ENCODE measurements around the gene SNED1.
A peak's percentile ranks its signal among the peaks of the same experiment; 100 is the strongest.

The SNED1 gene

DNA sequence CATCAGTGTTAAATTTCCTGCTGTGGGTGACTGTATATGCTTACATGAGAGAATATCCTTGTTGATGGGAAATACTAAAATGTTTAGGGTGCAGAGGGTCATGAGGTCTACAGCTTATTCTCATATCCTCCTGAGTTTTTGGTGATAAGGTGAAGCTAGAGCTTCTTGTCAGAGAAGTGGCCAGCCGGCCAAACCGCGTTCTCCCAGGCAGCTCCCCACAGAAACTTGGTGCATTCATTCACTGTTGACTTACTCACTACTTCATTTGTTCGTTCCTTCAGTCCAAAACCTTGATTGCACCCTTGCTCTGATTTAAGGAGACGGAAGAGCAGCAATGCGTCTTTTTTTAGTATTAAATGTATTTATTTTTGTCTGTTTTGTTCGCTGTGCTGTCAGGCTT, 8.7 kb downstream of the SNED1 start:
- no peak for DNase-seq

DNA sequence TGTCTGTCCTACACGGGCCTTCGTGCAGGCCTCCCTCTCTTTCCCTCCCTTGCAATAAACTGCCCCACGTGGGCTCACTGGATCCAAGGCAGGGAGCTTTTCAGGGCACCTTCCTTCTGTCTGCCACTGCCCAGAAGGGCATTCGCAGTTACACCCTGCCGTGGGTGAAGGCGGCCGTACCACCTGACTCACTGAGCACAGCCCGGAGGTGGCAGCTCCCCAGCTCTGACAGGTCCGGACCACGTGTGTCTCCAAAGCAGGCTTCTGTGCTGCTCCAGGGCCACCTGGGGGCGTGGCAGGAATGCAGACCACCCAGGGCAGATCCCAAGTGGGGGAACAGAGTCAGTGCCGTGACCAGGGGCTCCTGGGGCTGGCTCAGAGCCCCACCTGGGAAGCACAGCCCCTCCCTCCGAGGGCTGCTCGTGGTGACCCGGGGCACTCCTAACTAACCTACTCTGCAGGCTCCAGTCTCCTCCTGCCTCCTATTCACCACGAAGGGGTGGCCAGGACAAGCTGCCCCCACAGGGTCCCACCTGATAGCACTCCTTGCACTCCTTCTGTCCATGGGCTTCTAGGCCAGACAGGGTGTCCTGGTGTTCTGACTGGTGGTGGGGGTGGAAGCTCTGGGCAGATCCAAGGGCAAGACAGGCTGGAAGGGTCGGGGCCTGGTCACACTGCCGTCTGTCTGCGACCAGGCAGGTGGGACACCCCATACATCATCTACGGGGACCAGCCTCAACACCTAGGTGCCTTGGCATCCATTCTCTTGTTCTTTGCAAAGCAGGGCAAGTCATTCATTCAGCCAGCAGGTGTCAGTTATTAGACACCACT, 9.7 kb downstream of the SNED1 start:
- no peak for DNase-seq

DNA sequence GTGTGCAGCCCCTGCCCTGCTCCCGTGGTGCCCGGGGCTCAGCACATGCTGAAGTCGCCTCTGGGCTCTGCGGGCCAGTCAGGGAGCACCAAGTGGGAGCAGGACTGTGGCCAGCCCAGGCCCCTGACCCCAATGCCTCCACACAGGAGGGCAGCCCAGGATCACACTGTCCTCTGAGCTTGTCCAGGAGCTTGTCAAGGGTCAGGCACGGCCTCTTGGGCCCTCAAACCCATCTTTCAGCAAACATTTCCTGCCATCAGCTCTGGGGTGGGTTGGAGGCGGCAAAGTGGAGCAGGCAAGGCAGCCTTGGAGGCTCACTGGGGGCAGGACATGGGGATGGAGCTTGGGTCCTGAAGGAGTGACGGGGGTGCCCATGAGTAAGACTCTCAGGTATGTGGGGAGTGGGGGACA, 10.3 kb downstream of the SNED1 start:
- DNase-seq, result no peak

DNA sequence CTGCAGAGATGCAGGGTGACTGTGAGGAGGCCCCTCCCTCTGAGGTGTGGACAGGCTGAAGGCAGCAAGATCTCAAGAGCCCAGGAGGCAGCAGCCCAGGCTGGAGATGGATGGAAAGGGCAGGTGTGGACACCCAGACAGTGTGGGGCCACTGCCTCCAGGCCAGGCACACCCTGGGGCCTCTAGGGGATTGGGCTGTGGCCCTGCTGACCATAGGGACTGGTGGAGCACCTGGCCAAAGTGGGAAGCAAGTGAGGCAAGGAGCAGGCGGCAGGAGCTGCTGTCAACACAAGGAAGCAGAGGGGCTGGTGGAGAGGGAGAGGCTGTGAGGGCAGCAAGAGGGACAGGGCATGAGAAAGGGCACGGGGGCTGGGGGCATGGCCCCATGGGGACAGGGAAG, 10.8 kb downstream of the SNED1 start:
- DNase-seq, result no peak

DNA sequence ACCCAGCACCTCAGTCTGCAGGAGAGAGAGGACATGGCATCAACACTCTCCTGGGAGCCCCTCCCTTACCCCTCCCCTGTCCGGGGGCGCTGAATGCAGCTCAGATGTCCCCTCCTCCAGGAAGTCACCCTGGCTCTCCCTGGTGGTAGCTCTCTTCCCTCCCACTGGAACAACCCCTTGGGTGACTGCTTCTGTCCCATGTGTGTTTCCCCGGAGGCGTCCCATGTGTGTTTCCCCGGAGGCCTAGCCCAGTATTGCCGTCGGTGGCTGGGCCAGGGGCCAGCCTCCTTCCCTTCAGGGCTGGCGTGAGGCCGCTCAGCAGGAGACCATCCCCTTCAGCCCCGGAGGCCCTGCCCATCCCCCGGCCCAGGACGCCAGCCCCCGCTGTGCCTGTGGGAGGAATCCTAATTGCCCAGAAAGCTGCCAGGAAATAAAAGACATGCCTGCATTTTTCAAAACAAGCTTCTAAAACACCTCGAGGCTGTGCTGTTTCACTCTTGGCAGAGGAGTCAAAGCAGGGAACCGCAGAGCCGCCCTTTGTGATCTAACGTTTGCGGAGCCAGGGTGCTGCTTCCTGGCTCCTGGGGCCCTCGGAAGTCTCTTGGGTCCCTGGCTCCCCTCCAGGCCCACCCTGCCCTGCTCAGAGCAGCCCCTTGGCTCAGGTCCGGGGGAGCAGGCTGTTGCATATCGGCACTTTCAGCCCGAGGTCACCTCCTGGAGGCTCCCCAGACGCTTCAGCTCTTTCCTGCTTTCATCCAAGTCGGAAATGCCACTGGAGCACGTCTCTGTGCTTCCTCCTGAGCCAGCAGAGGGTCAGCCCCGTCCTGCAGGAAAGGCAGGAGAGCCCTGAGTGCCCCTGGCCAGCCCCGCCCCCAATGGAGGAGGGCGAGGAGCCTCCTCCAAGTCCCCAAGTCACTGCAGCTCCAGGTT, 11.4 kb downstream of the SNED1 start:
- peak; percentile 47 for DNase-seq

DNA sequence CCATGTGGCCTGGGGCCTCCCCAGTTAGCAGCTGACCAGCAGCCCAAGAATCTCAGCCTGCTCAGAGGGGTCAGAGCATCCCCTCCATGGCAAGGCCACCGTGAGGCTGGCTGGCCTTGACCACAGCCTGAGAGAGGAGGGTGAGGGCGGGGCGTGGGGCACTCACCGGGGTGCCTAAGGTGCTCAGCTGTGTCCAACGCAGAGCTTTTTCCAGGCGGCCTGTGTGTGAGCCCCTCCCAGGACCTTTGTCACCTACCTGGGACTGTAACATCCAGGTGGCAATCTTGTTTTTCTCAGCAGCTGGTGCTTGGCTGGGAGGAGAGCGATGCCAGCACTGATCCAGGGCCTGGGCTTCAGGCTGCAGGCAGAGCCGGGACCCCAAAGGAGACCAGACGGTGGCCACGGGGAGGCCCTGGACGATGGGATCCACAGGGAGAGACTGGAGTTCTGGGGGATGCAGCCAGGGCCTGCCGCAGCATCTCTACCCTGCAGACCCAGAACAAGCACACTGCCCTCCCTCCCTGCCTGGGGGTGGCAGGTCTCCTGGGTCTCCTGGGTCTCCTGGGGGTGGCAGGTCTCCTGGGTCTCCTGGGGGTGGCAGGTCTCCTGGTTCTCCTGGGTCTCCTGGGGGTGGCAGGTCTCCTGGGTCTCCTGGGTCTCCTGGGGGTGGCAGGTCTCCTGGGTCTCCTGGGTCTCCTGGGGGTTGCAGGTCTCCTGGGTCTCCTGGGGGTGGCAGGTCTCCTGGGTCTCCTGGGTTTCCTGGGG, 12.3 kb downstream of the SNED1 start:
- no peak for DNase-seq

GRCh38 chr2:241011296-241011600, 12.8 kb downstream of the SNED1 start:
- no peak for DNase-seq

- no peak for DNase-seq
Observed at GRCh38 chr2:241011751-241012510, 13.5 kb downstream of the SNED1 start.

DNA sequence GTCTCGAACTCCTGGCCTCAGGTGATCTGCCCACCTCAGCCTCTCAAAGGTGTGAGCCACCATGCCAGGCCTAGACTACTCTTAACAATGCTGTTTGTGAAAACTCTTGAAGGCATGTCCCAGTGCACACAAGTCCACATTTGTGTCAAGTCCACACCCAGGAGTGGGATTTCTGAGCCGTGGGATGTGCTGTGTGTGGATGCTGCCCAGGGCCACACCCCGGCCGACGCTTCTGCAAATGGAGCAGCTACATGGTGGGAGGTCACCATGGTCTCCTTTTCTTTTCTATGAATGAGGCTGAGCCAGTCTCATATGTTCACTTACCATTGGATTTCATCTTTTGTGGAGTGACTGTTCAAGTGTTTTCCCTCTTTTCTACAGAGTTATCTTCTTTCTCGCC, 15.8 kb downstream of the SNED1 start:
- DNase-seq, result no peak

- DNase-seq, result no peak
Observed at GRCh38 chr2:241014764-241015163, 16.3 kb downstream of the SNED1 start.

- no peak for DNase-seq
Observed at GRCh38 chr2:241015439-241015838, 17.0 kb downstream of the SNED1 start.

DNA sequence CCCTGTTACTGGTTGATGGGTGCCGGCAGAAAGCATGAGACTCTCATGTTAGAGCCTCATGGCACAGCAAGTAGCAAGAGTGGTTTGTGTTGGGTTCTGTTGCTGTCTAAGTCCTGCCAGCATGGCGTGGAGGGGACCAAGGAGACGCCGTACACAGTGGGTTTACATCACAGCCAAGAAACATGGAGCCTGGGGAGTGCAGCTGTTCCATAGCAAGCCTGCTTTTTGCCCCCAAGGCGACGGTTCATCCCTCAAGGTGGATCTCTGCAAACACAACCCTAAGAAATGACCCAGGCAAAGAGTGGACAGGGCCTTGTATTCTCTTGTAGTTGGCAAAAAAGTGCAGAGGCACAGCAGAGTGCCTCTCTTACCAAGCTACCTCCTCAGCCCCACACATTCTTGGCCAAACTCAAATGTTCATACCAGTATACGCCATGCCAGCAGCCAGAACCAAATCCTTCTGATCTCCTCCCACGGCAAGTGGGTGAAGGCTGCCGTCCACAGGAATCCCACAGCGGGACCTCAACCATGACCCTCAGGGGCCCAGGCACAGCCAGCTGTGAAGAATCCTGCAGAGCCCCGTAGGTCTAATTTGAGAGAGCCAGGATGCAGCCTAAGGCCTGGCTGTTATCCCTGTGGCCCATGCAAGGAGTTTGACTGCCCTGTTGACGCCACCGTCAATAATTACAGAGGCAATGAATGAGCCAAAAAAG, 19.0 kb downstream of the SNED1 start:
- no peak for DNase-seq

GRCh38 chr2:241018051-241018891, 19.9 kb downstream of the SNED1 start:
- no peak for DNase-seq

DNA sequence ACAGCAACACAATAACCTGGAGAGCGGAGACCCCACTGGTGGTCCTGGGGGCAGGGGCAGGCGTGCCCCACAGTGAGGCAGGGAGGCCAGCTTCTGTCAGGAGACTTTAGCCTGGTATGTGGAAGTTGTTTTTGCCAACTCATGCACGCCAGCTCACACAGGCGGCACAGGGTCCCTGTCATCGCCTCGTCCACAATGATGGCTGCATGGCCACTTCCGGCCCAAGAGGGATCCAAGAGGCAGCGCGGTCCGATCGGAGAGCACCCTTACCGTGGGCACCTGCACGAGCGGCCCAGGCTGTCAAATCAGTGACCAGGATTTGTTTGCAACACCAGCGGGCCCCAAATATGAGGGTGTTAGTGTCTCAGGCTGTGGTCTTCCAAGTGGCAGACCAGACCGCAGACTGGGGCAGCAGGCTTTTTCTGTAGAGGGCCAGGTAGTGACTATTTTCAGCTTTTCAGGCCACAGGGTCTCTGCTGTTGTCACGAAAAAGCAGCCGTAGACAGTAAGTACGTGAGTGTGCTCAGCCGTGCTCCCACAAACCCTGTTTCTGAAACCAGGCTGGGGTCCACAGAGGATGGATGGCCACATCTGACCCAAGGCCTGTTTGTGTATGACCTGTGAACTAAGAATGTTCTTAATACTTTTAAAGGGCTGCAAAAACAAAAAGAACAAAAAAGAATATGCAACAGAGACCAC, 21.2 kb downstream of the SNED1 start:
- no peak for DNase-seq

- no peak for DNase-seq
Observed at GRCh38 chr2:241020201-241020600, 21.8 kb downstream of the SNED1 start.

DNA sequence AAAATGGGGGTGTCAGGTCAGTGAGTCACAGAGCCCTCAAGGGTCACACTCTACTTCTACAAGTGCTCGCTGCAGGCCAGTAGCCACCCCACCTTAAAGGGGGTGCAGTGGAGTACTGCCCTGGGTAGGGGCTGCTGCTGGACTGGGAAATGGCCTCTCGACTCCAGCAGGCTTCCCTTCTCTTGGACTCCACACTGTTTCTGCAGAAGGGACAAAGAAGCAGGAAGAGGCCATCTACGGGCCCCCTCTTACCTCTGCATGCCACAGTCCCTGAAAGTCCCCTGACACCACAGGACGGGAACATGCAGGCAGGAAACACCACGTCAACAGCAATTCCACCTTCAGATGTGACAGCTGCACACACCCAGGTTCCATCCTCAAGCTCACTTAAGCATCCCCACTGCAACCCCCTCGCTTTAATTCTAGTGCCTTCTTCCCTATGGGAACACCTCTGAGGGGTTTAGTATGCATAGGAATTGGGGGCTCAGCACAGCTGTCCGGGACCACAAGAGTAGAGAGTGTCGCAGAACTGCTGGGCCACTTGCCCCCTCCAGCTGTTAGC, 22.3 kb downstream of the SNED1 start:
- DNase-seq, result no peak

DNA sequence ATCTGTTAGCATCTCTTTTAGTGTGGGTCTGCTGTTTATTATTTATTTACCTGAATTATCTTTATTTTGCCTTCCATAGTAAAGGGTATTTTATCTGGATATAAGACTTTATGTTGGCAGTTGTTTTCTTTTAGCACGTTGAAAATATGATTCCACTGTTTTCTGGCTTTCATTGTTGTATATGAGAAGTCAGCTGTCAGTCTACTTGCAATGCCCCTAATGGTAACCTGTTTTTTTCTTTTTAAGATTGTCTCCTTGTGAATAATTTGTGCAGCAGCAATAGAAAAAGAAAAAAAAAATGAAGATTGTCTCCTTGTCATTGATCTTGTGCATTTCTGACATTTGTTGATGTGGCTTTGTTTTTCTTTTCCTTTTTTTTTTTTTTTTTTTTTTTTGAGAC, 27.2 kb downstream of the SNED1 start:
- DNase-seq, result peak; percentile 3

- DNase-seq, result no peak
Observed at GRCh38 chr2:241029599-241030332, 31.3 kb downstream of the SNED1 start.

- DNase-seq, result no peak
Observed at GRCh38 chr2:241030333-241030680, 31.9 kb downstream of the SNED1 start.

Data from DMS79 treated with DMSO at 0.1 percent for 48 hours (cell line).